Mesenchymal stem cell (in vitro differentiated cells and primary cell): ENCODE results near the gene FTO.

ENCODE experiments used
- DNase-seq: peaks from one replicate; pipeline ENCODE4 v3.0.0-alpha.2; 2013
- H2AFZ ChIP-seq: one replicate; pipeline ENCODE4 v1.6.1; 2013; ENCODE audit warnings: low read depth, mild to moderate bottlenecking, control low read depth, inconsistent platforms, low read length, moderate library complexity
- H2AK5ac ChIP-seq: 2 replicates; pipeline ENCODE4 v1.6.1; 2013; ENCODE audit warnings: low read length, moderate library complexity, mild to moderate bottlenecking, inconsistent platforms; ENCODE audit not compliant: severe bottlenecking
- H2BK120ac ChIP-seq: one replicate; pipeline ENCODE4 v1.6.1; 2013; ENCODE audit warnings: low read depth, mild to moderate bottlenecking, inconsistent platforms, low read length, moderate library complexity
- H2BK12ac ChIP-seq, 2 experiments: one replicate each; pipeline ENCODE4 v1.6.1; 2013; ENCODE audit warnings: inconsistent platforms in 2 of 2, low read length in 2 of 2, mild to moderate bottlenecking in 2 of 2, moderate library complexity in 2 of 2, control low read depth in 1 of 2
- H2BK15ac ChIP-seq: one replicate; pipeline ENCODE4 v1.6.1; 2013; ENCODE audit warnings: mild to moderate bottlenecking, low read depth, inconsistent platforms; ENCODE audit not compliant: poor library complexity, severe bottlenecking
- H2BK5ac ChIP-seq: 2 replicates; pipeline ENCODE4 v1.6.1; 2013; ENCODE audit warnings: low read depth, mild to moderate bottlenecking, low read length, control low read depth, inconsistent platforms; ENCODE audit not compliant: poor library complexity, severe bottlenecking
- H3K14ac ChIP-seq, 2 experiments: one replicate each; pipeline ENCODE4 v1.6.1; 2013; ENCODE audit warnings: inconsistent platforms in 2 of 2, low read length in 2 of 2, control low read depth in 1 of 2, mild to moderate bottlenecking in 1 of 2, moderate library complexity in 1 of 2
- H3K18ac ChIP-seq, 2 experiments: one replicate each; pipeline ENCODE4 v1.6.1; 2013; ENCODE audit warnings: inconsistent platforms in 2 of 2, low read length in 2 of 2, control low read depth in 1 of 2, low read depth in 1 of 2, mild to moderate bottlenecking in 1 of 2
- H3K23ac ChIP-seq, 2 experiments: one replicate each; pipeline ENCODE4 v1.6.1; 2013; ENCODE audit warnings: inconsistent platforms in 2 of 2, low read length in 2 of 2, mild to moderate bottlenecking in 2 of 2, moderate library complexity in 2 of 2, control low read depth in 1 of 2
- H3K27ac ChIP-seq: 2 replicates; pipeline ENCODE4 v1.5.1; 2013; ENCODE audit warnings: mild to moderate bottlenecking, moderate library complexity, low read length, control low read depth, inconsistent platforms; ENCODE audit not compliant: poor library complexity, severe bottlenecking
- H3K27me3 ChIP-seq, 2 experiments: 2 replicates each; pipeline versions ENCODE4 v1.6.1 to v1.7.0; 2013; ENCODE audit warnings: low read length in 2 of 2, mild to moderate bottlenecking in 2 of 2, moderate library complexity in 2 of 2, control low read depth in 1 of 2, inconsistent platforms in 1 of 2; ENCODE audit not compliant: control insufficient read depth in 1 of 2, insufficient read depth in 1 of 2
- H3K36me3 ChIP-seq, 2 experiments: 2 replicates each; pipeline versions ENCODE4 v1.6.1 to v1.7.0; 2013; ENCODE audit warnings: low read length in 2 of 2, control low read depth in 1 of 2, inconsistent platforms in 1 of 2, low read depth in 1 of 2, mild to moderate bottlenecking in 1 of 2; ENCODE audit not compliant: insufficient read depth in 2 of 2, control insufficient read depth in 1 of 2
- H3K4ac ChIP-seq, 2 experiments: one replicate each; pipeline ENCODE4 v1.6.1; 2013; ENCODE audit warnings: inconsistent platforms in 2 of 2, low read length in 2 of 2, mild to moderate bottlenecking in 2 of 2, moderate library complexity in 2 of 2, control low read depth in 1 of 2, low read depth in 1 of 2
- H3K4me1 ChIP-seq: 2 replicates; pipeline ENCODE4 v1.6.1; 2013; ENCODE audit warnings: low read depth, low read length, control low read depth; ENCODE audit not compliant: control insufficient read depth, insufficient read depth
- H3K4me2 ChIP-seq: 2 replicates; pipeline ENCODE4 v1.6.1; 2013; ENCODE audit warnings: low read length, mild to moderate bottlenecking, inconsistent platforms; ENCODE audit not compliant: poor library complexity, severe bottlenecking
- H3K4me3 ChIP-seq, 2 experiments: 2 replicates each; pipeline versions ENCODE4 v1.5.1 to v1.7.0; 2013; ENCODE audit warnings: low read length in 2 of 2, mild to moderate bottlenecking in 2 of 2, control low read depth in 1 of 2, low read depth in 1 of 2; ENCODE audit not compliant: insufficient read depth in 1 of 2
- H3K79me1 ChIP-seq: replicated peaks from 2 replicates; pipeline ENCODE4 v1.6.1; 2013; ENCODE audit warnings: mild to moderate bottlenecking, control low read depth, low read length, inconsistent platforms; ENCODE audit not compliant: poor library complexity, severe bottlenecking
- H3K9ac ChIP-seq: 2 replicates; pipeline ENCODE4 v1.7.0; 2013; ENCODE audit warnings: mild to moderate bottlenecking, low read length, moderate library complexity
- H3K9me3 ChIP-seq: 2 replicates; pipeline ENCODE4 v1.7.0; 2013; ENCODE audit warnings: mild to moderate bottlenecking, low read length; ENCODE audit not compliant: control insufficient read depth
- H4K8ac ChIP-seq: one replicate; pipeline ENCODE4 v1.6.1; 2013; ENCODE audit warnings: inconsistent platforms, mild to moderate bottlenecking, low read length, moderate library complexity
- H4K91ac ChIP-seq: one replicate; pipeline ENCODE4 v1.6.1; 2013; ENCODE audit warnings: mild to moderate bottlenecking, low read length, inconsistent platforms
- WGBS: methylation state at CpG from one replicate; pipeline ENCODE4 v1.1.7; 2013; ENCODE audit warnings: mixed read lengths; 5-methylcytosine and 5-hydroxymethylcytosine counted together

FTO gene

DNA sequence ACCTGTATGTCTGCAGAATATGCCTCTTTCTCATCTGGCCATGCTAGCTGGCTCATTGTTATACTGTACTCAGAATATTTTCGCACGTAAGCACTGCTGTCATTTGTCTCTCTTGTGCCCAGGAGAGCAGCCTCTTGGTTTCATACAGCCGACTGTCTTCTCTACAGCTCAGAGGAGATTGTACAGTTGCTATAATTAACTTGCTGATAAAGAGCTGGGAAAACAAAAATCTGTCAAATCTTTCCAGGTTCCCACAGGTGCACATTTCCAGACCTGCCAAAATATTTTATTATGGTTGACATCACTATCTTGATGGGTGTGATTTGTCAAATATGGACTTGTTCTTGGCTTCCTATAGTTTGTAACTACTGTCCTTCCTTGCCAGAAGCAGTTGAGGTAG, 122.7 kb downstream of the FTO start:
- WGBS, result 60% methylated on average over 3 of the region's 3 CpGs

DNA sequence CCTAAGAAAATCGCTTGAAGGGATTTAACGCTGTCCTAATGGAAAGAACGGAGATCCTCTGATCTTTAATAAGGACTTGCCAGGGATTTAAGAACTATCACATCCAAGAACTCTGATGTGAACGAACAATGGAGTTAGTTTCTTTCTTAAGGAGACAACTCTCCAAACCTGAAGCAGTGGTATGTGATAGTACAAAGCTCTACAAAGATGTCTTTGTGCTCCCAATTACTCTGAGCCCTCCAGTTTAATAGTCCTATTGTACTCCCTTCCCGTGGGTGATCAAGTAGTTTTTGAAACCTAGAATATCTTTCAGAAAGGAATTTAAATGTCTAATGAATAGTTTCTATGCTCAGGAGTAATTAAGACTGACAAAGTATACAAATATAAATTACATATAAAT, 123.8 kb downstream of the FTO start:
- no peaks in the 10 kb centered on the region for H3K9me3 ChIP-seq

More for the DNA sequence above, 122.7 kb downstream of the FTO start:
- Histone ChIP-seq H3K27ac (no peak overlapping the region), H4K91ac (no peak overlapping the region), H2BK12ac (no peak overlapping the region), H2BK120ac (no peak overlapping the region), H2BK5ac (no peak overlapping the region), H3K14ac (no peak overlapping the region), H3K27me3 (no peaks in the 10 kb centered on the region), H3K4ac (no peak overlapping the region), H2BK15ac (no peak overlapping the region), H4K8ac (no peak overlapping the region), H3K4me1 (peaks cover 7% of the 10 kb centered on the region), H2AFZ (no peak overlapping the region), H3K9ac (no peak overlapping the region), H3K36me3 (peaks cover 6 to 15% of the 10 kb centered on the region in 2 experiments), H3K9me3 (no peaks in the 10 kb centered on the region), H3K4me3 (no peak overlapping the region), H3K23ac (no peak overlapping the region), H3K18ac (no peak overlapping the region), H2AK5ac (no peak overlapping the region), H3K4me2 (no peak overlapping the region), H3K79me1 (peaks cover 21% of the 10 kb centered on the region)
- no peak for DNase-seq

DNA sequence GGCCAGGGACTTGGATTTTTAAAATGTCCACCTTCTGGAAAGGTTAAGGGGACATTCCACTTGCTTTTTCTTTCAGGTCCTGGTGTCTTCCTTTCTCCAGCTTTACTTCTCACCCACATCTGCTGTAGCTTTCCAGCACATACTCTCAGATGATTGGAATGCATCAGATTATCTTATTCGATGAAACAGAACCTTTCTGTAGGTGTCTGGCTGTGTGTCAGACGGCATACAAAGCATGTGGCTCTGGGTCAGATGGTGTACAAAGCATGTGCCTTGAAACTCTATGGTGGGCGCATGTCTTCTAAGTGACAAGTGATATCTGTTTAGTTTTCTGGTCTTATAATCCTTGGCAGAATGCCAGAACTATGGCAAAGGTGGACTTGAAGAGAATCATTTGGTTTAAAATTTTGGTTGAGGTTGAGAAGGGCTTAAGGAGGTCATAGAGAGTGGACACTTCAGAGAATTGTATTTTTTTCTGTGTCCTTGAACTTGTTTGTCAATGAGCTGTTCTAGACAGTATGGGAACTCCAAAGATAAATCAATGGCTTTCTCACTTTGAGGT, 125.3 kb downstream of the FTO start:
- Histone ChIP-seq H2AFZ (no peak overlapping the region), H3K9me3 (no peaks in the 10 kb centered on the region), H3K27ac (no peak overlapping the region), H2BK5ac (no peak overlapping the region), H3K9ac (no peak overlapping the region), H3K18ac (no peak overlapping the region), H3K27me3 (no peaks in the 10 kb centered on the region), H3K36me3 (peaks cover 6 to 20% of the 10 kb centered on the region in 2 experiments), H4K8ac (no peak overlapping the region), H2AK5ac (no peak overlapping the region), H3K4me2 (no peak overlapping the region), H4K91ac (no peak overlapping the region), H3K4ac (no peak overlapping the region), H3K23ac (no peak overlapping the region), H3K4me3 (no peak overlapping the region), H2BK12ac (no peak overlapping the region), H3K14ac (no peak overlapping the region), H2BK15ac (no peak overlapping the region), H3K4me1 (peaks cover 1% of the 10 kb centered on the region), H2BK120ac (no peak overlapping the region), H3K79me1 (peaks cover 24% of the 10 kb centered on the region)
- 82% methylated on average over 3 of the region's 3 CpGs for WGBS
- DNase-seq, result no peak

More for the DNA sequence above, 123.8 kb downstream of the FTO start:
- no peak for DNase-seq
- Histone ChIP-seq H3K23ac (no peak overlapping the region), H3K14ac (no peak overlapping the region), H3K79me1 (peaks cover 24% of the 10 kb centered on the region), H3K4ac (no peak overlapping the region), H2AK5ac (no peak overlapping the region), H2BK15ac (no peak overlapping the region), H3K36me3 (peaks cover 6 to 16% of the 10 kb centered on the region in 2 experiments), H4K91ac (no peak overlapping the region), H2AFZ (no peak overlapping the region), H3K4me3 (no peak overlapping the region), H3K27ac (no peak overlapping the region), H3K9ac (no peak overlapping the region), H3K4me2 (no peak overlapping the region), H2BK120ac (no peak overlapping the region), H3K4me1 (peaks cover 3% of the 10 kb centered on the region), H2BK12ac (no peak overlapping the region), H2BK5ac (no peak overlapping the region), H3K27me3 (no peaks in the 10 kb centered on the region), H4K8ac (no peak overlapping the region), H3K18ac (no peak overlapping the region)
- WGBS, result 100% methylated on average over 3 of the region's 5 CpGs

DNA sequence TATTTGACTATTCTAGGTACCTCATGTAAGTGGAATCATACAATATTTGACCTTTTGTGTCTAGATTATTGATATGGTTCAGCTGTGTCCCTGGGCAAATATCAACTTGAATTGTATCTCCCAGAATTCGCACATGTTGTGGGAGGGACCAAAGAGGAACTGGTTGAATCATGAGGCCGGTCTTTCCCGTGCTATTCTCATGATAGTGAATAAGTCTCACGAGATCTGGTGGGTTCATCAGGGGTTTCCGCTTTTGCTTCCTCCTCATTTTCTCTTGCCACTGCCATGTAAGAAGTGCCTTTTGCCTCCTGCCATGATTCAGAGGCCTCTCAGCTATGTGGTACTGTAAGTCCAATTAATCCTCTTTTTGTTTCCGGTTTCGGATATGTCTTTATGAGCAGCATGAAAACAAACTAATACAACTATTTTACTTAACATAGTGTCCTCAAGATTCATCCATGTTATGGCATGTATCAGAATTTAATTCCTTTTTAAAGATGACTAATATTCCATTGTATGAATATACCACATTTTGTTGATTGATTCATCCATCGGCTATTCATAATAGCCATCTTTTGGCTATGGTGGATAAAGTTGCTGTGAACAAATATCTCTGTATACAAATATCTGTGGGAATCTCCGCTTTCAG, 129.1 kb downstream of the FTO start:
- H2AK5ac ChIP-seq, result no peak overlapping the region
- no peak overlapping the region for H2AFZ ChIP-seq
- DNase-seq, result no peak
- H3K27ac ChIP-seq, result no peak overlapping the region
- peaks cover 20% of the 10 kb centered on the region for H3K79me1 ChIP-seq
- H2BK15ac ChIP-seq, result no peak overlapping the region
- no peaks in the 10 kb centered on the region for H3K9me3 ChIP-seq
- H3K36me3 ChIP-seq, result peaks cover 0 to 8% of the 10 kb centered on the region in 2 experiments
- H3K23ac ChIP-seq, result no peak overlapping the region
- no peak overlapping the region for H4K91ac ChIP-seq
- no peak overlapping the region for H3K4me2 ChIP-seq
- no peak overlapping the region for H3K14ac ChIP-seq
- H4K8ac ChIP-seq, result no peak overlapping the region
- no peak overlapping the region for H2BK120ac ChIP-seq
- no peak overlapping the region for H2BK5ac ChIP-seq
- 99% methylated on average over 7 of the region's 9 CpGs for WGBS
- H3K9ac ChIP-seq, result no peak overlapping the region
- H2BK12ac ChIP-seq, result no peak overlapping the region
- no peak overlapping the region for H3K4me3 ChIP-seq
- H3K4ac ChIP-seq, result no peak overlapping the region
- H3K18ac ChIP-seq, result no peak overlapping the region
- H3K4me1 ChIP-seq, result peaks cover 1% of the 10 kb centered on the region
- no peaks in the 10 kb centered on the region for H3K27me3 ChIP-seq
